AG20443 (cell line): ENCODE data around the gene GCAT.

Source experiments
- DNase-seq: peaks from one replicate; pipeline ENCODE4 v3.0.0; 2012; ENCODE audit warnings: low spot score, mixed read lengths

The GCAT gene

GRCh38 chr22:37807410-37808293 is at the start of gene GCAT:
Gene GCAT, plus strand, starts transcription at chr22:37807934. Its CDS starts 34 bp downstream, at chr22:37807968.
- DNase-seq: peak; percentile 99

GRCh38 chr22:37758694-37759093 is 49.0 kb upstream of the GCAT start:
- DNase-seq: no peak

GRCh38 chr22:37759281-37759680 is 48.5 kb upstream of the GCAT start:
- DNase-seq: no peak

DNA sequence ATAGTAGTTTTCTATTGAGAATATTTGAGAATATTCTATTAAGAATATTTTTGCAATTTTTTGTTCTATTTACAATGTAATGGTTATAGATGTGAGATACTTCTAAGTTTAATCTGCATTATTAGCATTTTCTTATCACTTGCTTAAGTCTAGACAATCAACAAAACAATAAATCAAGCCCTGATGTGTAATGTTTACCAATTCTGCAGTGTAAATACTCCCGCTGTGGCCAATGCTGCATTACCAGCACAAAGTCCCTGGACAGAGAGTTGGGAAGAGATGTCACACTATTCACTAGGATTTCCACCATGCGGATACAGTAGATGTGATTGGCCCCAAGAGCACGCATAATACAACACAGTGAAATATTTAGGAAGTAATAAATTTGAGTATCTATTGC is 47.6 kb upstream of the GCAT start:
- no peak for DNase-seq

- no peak for DNase-seq
Measured at GRCh38 chr22:37762389-37762836, 45.3 kb upstream of the GCAT start.

- DNase-seq: no peak
Measured at GRCh38 chr22:37763012-37763411, 44.7 kb upstream of the GCAT start.

DNA sequence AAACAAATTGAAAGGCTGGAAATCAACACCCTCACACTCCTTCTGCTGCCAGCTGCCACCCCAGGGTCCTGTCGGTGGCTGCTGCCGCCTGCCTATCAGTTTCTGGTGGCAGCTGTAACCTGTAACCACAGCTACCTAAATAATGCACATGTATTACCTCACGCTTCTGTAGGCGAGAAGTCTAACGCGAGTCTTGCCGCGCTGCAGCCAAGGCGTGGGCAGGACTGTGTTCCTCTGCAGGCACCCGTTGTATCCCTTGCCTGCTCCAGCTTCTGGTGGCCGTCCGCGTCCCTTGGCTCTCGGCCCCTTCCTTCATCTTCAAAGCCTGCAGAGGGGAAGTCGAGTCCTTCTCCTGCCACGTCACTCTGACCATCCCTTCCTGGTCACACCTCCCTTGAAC is 44.1 kb upstream of the GCAT start:
- no peak for DNase-seq

DNA sequence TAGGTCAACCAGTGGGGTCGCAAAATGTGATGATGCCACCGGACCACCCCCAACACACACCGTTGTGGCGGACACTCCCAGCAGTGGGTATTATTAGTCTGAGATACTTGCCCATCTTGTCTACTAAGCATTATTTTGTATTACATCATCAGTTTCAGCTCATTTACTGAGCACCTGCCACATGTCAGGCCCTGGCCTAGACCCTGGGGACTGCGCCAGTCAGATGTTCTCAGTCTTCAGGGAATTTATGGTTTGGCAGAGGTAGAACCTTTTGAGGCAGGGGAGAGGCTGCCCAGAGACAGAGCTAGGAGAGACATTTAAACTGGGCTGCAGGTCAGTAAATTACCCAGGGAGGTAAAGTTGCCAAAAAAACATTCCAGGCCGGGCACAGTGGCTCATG is 43.1 kb upstream of the GCAT start:
- no peak for DNase-seq

- DNase-seq: no peak
Measured at GRCh38 chr22:37765498-37765897, 42.2 kb upstream of the GCAT start.

GRCh38 chr22:37765953-37766576 is 41.7 kb upstream of the GCAT start:
- no peak for DNase-seq

DNA sequence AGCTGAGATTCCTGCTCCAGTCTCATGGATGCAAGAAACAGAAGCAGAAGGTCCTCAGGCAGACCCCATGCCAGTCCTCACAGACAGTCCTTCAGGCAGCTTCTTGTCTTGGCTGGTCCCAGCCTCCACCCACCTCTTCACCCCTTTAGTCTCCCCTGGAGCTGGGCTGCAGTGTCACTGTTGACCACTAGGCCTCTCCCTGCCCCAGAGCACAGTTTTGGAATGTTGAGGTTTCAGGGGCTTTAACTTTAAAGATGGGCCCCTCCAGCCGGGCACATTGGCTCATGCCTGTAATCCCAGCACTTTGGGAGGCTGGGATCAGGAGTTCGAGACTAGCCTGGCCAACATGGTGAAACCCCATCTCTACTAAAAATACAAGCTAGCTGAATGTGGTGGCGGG is 39.5 kb upstream of the GCAT start:
- DNase-seq: no peak

- no peak for DNase-seq
Measured at GRCh38 chr22:37769056-37769455, 38.7 kb upstream of the GCAT start.

GRCh38 chr22:37771081-37771480 is 36.7 kb upstream of the GCAT start:
- DNase-seq: no peak

- no peak for DNase-seq
Measured at GRCh38 chr22:37771702-37772427, 35.9 kb upstream of the GCAT start.

DNA sequence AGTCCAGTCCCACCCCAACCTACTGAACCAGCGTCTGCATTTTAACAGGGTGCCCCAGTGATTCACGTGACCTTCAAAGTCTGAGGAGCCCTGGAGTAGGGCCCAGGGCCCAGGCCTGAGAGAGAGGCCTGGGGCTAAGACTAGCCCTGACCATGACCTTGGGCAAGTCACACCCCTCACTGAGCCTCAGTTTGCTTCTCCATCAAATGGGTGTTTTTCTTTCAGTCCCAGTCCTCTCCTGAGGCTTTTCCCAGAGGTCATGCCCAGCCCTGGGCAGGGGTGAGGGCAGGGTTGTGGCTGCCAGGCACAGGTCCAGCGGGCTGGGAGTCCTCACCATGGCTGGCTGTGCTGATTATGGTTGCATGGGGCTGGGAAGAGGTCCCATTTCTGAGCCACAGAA is 33.0 kb upstream of the GCAT start:
- no peak for DNase-seq

GRCh38 chr22:37775785-37776638 is 31.7 kb upstream of the GCAT start:
- peak; percentile 27 for DNase-seq

DNA sequence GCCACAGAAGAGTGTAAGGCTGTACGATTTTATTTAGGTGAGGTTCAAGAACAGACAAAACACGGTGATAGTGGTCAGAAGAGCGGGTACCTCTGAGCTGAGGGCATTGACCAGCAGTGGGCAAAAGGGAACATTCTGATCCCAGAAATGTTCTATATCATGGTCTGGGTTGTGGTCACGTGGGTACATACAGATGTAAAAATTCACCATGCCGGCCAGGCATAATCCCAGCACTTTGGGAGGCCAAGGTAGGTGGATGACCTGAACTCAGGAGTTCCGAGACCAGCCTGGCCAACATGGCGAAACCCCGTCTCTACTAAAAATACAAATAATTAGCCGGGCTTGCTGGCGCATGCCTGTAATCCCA is 31.1 kb upstream of the GCAT start:
- no peak for DNase-seq

DNA sequence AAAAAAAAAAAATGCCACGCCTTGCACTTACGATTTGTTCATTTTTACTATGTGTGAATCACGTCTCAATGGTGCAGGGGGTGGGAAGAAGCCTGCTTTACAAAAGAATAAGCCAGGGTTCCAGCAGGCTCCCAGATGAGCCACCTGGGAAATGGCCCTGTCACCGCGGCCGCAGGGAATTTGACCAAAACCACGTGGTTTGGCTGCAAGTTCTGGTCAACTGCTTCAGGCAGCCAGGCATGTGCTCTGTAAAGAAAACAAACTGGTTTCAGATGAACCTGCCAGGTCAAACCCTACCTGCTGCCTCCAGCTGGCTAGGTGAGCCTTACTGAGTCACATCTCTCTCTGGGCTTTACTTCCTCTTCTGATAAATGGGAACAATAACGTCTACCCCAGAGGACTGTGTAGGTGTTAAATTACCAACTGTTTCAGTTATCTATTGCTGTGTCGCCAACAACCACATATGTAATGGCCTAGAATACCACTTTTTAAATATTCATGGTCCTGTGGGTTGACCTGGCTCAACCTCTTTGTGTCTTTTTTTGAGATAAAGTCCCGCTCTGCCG is 30.5 kb upstream of the GCAT start:
- peak; percentile 82 for DNase-seq

GRCh38 chr22:37778370-37779009 is 29.2 kb upstream of the GCAT start:
- no peak for DNase-seq

DNA sequence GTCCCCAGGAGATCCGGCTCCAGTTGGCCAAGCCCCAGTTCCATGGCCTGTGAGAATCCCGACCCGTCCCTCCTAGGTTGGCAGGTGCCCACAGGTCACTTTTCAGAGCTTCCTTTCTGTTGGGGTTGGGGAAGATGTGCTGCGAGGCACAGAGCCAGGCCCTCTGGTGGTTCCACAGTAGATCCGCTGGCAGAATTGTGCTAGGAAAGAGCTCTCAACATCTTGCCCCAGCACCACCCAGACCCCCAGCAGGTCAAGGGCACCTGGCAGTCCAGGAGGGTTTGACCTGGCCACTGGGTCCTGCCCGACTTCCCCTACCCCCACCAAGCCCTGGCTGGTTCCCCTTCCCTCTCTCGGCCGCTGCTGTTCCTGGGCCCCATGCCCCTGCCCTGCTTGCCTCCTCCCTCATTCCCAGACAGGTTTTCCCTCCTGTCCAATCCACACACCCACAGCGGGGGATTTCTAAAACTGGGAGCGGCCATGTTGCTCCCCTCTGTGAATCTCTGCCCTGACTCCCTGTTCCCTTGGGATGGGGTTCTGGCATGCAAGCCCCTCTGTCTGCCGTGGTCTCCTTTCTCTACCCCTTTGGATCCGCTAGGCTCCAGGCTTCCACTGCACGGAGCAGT is 26.2 kb upstream of the GCAT start:
- DNase-seq: peak; percentile 46
